NCI-H345 treated with DMSO at 0.1 percent for 48 hours (cell line): ENCODE results near the gene CDK14.

Experiments used
- DNase-seq: peaks from one replicate; lab custom pipeline; 2025; ENCODE audit not compliant: unreplicated experiment; lab: John Stamatoyannopoulos, UW

The CDK14 gene

DNA sequence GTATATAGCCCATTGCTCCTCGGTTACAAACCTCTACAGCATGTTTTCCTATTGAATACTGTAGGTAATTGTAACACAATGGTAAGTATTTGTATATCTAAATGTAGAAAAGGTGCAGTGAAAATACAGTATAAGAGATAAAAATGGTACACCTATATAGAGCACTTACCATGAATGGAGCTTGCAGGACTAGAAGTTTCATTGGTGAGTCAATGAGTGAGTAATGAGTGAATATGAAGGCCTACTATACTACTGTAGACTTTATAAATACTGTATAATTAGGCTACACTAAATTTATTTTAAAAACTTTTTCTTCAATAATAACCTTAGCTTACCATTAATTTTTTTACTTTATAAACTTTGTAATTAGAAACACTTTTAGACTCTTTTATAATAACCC, 239.7 kb downstream of the CDK14 start:
- DNase-seq = no peak

DNA sequence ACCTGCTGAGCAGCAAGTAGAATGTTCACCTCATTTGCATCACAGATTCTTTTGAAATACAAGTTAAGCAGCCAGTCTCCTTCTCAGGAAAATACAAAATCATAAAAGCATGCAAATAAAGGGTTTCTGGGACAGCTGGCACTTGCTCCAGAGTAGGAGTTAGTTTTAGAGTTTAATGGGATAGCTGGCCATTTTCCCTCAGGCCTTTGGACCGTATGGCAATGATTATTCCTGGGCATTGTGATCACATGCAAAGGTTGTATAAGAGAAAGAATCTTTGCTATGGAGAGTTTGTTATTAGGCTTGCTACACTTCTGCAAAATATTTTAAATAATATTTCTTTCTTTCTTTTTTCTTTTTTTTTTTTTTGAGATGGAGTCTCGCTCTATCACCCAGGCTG, 240.8 kb downstream of the CDK14 start:
- DNase-seq = no peak

DNA sequence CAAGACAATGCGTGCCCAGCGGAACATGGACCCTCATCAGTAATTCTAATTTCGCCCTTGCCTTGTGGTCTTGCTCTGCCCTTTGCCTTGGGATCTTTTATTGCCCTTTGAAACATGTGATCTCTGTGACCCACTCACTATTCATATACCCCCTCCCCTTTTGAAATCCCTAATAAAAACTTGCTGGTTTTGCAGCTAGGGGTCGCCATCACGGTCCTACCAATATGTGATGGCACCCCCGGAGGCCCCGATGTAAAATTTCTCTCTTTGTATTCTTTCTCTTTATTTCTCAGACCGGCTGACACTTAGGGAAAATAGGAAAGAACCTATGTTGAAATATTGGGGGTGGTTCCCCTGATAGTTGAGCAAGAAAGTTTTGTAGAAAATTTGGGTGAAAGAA, 242.7 kb downstream of the CDK14 start:
- DNase-seq = no peak

DNA sequence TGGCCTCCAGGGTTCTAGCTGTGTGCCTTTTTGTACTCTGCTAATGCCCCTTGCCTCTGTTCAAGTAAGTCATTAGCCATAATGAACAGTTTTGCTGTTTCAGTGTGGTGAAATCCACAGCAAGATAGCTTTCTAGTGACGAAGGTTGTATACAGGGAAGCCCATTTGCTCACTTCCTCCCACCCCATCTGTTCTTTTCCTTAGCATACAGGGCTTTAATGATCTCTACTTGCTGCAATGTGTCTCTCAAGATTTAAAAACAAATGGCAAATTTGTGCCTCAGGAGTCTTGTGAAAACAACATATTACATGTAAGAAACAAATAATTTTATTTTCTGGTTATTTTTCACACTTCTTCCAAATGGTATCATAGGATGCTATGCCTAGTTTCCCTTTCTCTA, 243.2 kb downstream of the CDK14 start:
- DNase-seq = no peak

GRCh38 chr7:90839727-90840291, 243.7 kb downstream of the CDK14 start:
- no peak for DNase-seq

- no peak for DNase-seq
These were observed 245.8 kb downstream of the CDK14 start for GRCh38 chr7:90841759-90842429.

GRCh38 chr7:90842430-90842788, 246.3 kb downstream of the CDK14 start:
- DNase-seq = no peak

GRCh38 chr7:90843472-90843871, 247.4 kb downstream of the CDK14 start:
- no peak for DNase-seq

GRCh38 chr7:90844421-90844820, 248.3 kb downstream of the CDK14 start:
- no peak for DNase-seq

DNA sequence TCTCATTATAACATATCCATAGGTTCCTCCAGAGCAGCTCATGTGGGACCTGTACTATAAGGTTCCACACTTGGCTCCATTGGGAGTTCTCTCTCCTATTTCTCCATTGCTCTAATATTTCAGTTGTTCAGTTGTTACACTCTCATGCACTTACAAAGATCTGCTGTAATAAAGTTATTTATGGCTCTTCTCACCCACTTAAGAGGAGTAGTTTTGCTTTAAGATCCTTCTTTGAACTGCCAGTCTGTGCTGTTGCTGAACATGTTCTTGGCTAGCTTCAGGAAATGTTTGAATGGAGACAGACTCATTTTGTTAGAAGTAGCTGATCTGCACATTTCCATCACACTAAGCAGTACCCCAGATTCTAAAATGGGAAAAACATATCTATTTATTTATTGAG, 250.1 kb downstream of the CDK14 start:
- no peak for DNase-seq

DNA sequence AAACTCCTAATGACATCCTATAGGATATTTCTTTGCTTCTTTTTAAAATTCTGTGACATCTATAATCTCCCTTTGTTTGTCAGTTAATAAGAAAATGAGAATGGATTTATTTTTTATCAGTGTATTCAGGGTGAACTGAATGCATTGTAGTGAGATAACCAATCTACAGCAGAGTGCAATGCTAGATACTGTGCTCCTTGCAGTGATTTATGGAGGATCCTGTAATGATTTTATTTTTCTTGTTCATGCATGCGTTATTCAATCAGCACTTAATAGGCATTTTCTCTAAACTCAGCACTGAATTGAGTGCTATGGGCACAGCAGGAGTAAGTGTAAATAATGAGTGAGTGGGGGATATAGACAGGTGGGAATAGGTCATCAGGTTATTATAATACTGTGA, 253.9 kb downstream of the CDK14 start:
- no peak for DNase-seq

GRCh38 chr7:90850471-90850870, 254.3 kb downstream of the CDK14 start:
- DNase-seq = no peak

- DNase-seq = no peak
These were observed 257.1 kb downstream of the CDK14 start for GRCh38 chr7:90853205-90853604.

GRCh38 chr7:90856351-90857070, 260.4 kb downstream of the CDK14 start:
- no peak for DNase-seq

GRCh38 chr7:90857603-90858002, 261.5 kb downstream of the CDK14 start:
- no peak for DNase-seq

DNA sequence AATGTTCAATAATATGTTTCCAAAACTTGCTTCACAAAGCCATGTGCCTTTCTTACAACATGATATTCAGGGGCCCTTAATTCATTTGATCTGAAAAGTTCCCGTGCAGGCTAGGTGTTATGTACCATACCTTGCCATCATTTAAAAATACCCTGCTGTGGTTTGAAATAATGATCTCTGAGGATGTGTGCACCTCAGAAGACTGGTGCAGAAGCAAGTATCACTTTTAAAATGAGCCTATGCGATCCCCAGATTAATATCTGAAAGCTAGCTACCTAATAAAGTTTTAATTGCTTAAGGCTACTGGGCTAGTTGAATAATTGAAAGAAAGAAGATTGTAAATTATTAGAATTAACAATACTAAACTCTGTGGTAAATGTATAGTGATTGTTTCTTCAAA, 262.4 kb downstream of the CDK14 start:
- no peak for DNase-seq

GRCh38 chr7:90859521-90859920, 263.4 kb downstream of the CDK14 start:
- DNase-seq = no peak

DNA sequence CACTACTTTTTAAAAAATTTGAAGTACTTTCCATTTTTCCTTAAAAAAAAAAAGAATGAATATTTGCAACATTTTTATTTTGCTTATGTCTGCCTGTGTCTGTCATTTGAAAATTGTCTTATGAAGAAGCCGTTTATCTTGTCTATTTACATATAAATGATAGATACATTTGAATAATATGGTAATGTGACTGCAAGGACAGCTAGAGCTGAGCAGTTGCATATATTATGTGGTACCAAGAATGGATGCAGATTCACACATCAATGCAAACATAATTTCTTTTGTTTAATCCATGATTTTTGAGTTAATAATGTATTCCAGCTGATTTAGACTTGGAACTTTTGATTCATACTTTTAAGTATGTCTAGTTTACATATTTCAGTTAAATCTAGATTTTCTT, 268.0 kb downstream of the CDK14 start:
- DNase-seq = no peak

DNA sequence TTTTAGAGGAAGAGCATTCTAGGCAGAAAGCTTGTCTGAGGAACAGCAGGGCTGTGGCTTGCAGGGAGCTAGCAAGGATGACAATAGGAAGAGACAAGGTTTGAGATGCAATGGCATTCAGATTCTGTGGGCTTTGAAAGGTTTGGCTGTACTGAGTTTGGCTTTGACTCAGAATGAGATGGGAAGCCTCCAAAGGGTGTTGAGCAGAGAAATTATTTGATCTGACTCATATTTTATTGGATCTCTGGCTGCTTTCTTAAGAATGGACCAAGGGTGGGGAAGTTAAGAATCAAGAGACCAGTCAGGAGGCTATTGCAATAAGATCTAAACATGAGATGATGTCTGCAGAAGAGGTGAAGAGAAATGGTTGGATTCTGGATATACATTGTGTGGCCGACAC, 273.2 kb downstream of the CDK14 start:
- no peak for DNase-seq

DNA sequence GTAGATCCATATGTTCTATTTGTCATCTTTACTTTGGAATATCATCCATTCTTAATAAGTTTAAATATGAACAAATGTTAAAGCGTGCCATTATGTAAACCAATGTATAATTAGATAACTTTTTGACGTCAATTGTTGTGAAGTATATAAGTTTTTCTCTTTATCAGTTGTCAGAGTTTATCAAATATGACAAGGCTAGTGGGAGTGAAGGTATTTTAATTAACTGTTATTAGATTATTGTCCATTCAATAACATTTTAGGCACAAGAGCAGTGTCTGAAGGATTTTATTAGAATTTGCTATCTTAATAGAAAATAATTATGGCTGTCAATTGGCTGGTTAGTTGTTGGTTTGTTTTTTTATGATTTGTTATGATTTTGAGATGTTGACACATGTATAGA, 280.6 kb downstream of the CDK14 start:
- no peak for DNase-seq

DNA sequence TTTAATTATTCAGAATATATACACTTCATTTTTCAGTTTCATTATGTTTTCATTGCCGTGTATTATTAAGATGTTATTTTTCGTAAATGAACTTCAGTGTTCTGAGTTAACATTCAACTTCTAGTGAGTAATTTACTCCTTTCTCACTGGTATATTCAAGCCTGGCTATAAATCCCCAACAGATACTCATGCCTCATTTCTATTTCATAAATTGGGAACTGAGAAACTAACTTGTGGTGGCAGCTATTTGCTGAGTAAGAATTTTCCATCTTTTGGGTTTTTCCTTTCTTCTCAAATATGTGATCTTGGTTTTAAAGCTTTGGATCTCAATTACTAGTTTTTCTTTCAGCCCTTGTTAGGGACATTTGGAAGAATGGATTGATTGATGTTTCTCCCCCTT, 281.1 kb downstream of the CDK14 start:
- DNase-seq = no peak

DNA sequence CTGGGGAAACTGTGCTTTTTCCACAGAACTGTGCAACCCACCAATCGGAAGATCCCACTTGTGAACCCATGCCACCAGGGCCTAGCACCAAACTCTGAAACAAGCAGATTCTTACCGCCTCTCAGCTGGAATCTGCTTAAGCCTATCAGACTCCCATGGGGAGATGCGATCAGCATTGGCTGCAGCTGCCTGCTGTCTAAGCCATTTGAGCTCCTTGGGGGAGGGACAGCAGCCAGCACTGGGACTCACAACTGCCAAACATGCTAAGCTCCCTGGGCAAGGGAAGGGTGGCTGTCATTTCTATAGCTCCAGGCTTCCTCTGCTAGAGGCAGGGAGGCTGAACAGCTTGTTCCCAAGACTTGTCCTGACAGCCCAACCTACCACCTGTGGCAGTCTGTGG, 283.8 kb downstream of the CDK14 start:
- no peak for DNase-seq

- no peak for DNase-seq
These were observed 290.3 kb downstream of the CDK14 start for GRCh38 chr7:90886416-90886815.
